ENCODE measurements around the gene ARHGAP28.
A peak's percentile ranks its signal among the peaks of the same experiment; 100 is the strongest.

ARHGAP28 gene

GRCh38 chr18:6792391-6792790, 62.9 kb downstream of the ARHGAP28 start:
- no peak for DNase-seq
- no peak for TF ChIP-seq CTCF (IDR thresholded peaks at IDR 0.05)
- Mint-ChIP-seq H3K9me3 (peaks cover 17% of the 10 kb centered on the region), H3K27ac (no peak overlapping the region), H3K27me3 (ENCODE audit: low read depth, poor library complexity) (peaks cover 5% of the 10 kb centered on the region), H3K4me3 (no peak overlapping the region), H3K36me3 (ENCODE audit: low read depth) (peaks cover 37% of the 10 kb centered on the region), H3K4me1 (no peaks in the 10 kb centered on the region)

- TF ChIP-seq CTCF (IDR thresholded peaks at IDR 0.05) = no peak
- Mint-ChIP-seq H3K27me3 (ENCODE audit: low read depth, poor library complexity) (peaks cover 5% of the 10 kb centered on the region), H3K4me1 (no peaks in the 10 kb centered on the region), H3K4me3 (no peak overlapping the region), H3K27ac (no peak overlapping the region), H3K9me3 (peaks cover 10% of the 10 kb centered on the region), H3K36me3 (ENCODE audit: low read depth) (peaks cover 31% of the 10 kb centered on the region)
- DNase-seq = no peak
Observed at GRCh38 chr18:6793455-6793854, 63.9 kb downstream of the ARHGAP28 start.

GRCh38 chr18:6793986-6794385, 64.5 kb downstream of the ARHGAP28 start:
- Mint-ChIP-seq H3K27ac (no peak overlapping the region), H3K9me3 (peaks cover 9% of the 10 kb centered on the region), H3K27me3 (ENCODE audit: low read depth, poor library complexity) (peaks cover 5% of the 10 kb centered on the region), H3K4me1 (no peaks in the 10 kb centered on the region), H3K36me3 (ENCODE audit: low read depth) (peaks cover 32% of the 10 kb centered on the region), H3K4me3 (no peak overlapping the region)
- TF ChIP-seq CTCF (IDR thresholded peaks at IDR 0.05) = no peak
- no peak for DNase-seq

GRCh38 chr18:6795307-6795706, 65.8 kb downstream of the ARHGAP28 start:
- TF ChIP-seq CTCF (IDR thresholded peaks at IDR 0.05) = no peak
- no peak for DNase-seq
- H3K27me3 Mint-ChIP-seq (ENCODE audit: low read depth, poor library complexity) = peaks cover 3% of the 10 kb centered on the region
- peak overlapping the region; percentile 79 for H3K27ac Mint-ChIP-seq
- H3K4me1 Mint-ChIP-seq = no peaks in the 10 kb centered on the region
- H3K9me3 Mint-ChIP-seq = peaks cover 20% of the 10 kb centered on the region
- H3K4me3 Mint-ChIP-seq = no peak overlapping the region
- peaks cover 37% of the 10 kb centered on the region for H3K36me3 Mint-ChIP-seq (ENCODE audit: low read depth)

GRCh38 chr18:6796511-6796910, 67.0 kb downstream of the ARHGAP28 start:
- peaks cover 3% of the 10 kb centered on the region for H3K27me3 Mint-ChIP-seq (ENCODE audit: low read depth, poor library complexity)
- peaks cover 42% of the 10 kb centered on the region for H3K36me3 Mint-ChIP-seq (ENCODE audit: low read depth)
- H3K4me1 Mint-ChIP-seq = no peaks in the 10 kb centered on the region
- DNase-seq = no peak
- H3K27ac Mint-ChIP-seq = no peak overlapping the region
- H3K9me3 Mint-ChIP-seq = peaks cover 32% of the 10 kb centered on the region
- H3K4me3 Mint-ChIP-seq = no peak overlapping the region
- TF ChIP-seq CTCF (IDR thresholded peaks at IDR 0.05) = no peak

- peaks cover 48% of the 10 kb centered on the region for H3K36me3 Mint-ChIP-seq (ENCODE audit: low read depth)
- no peak for DNase-seq
- no peak for TF ChIP-seq CTCF (IDR thresholded peaks at IDR 0.05)
- H3K4me1 Mint-ChIP-seq = no peaks in the 10 kb centered on the region
- H3K4me3 Mint-ChIP-seq = no peak overlapping the region
- peaks cover 3% of the 10 kb centered on the region for H3K27me3 Mint-ChIP-seq (ENCODE audit: low read depth, poor library complexity)
- H3K9me3 Mint-ChIP-seq = peaks cover 38% of the 10 kb centered on the region
- H3K27ac Mint-ChIP-seq = no peak overlapping the region
Observed at GRCh38 chr18:6797171-6797570, 67.7 kb downstream of the ARHGAP28 start.
